Measurements from ENCODE around the gene MERTK.
"Not testable (repeated sequence)": the region's sequence is repeated elsewhere in the genome, so short reads cannot be mapped to it uniquely, and the experiment has no call there.

Gene MERTK

DNA sequence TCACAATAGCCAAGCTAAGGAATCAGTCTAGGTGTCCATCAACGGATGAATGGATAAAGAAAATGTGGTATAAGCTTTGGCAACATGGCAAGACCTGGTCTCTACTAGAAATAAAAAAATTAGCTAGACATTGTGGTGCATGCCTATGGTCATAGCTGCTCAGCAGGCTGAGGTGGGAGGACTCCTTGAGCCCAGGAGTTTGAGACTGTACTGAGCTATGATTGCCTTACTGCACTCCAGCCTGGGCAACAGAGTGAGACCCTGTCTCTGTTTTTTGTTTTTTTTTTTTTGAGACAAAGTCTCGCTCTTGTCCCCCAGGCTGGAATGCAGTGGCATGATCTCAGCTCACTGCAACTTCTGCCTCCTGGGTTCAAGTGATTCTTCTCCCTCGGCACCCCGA, 11.6 kb downstream of the MERTK start:
- H3K36me3 ChIP-seq (ENCODE audit: control insufficient read depth, insufficient read depth, low read length); H3K9me3 ChIP-seq (ENCODE audit: control insufficient read depth, low read length); H3K27ac ChIP-seq (ENCODE audit: insufficient read depth, low read depth, low read length, poor library complexity, severe bottlenecking); H3K27me3 ChIP-seq (ENCODE audit: control insufficient read depth, insufficient read depth, low read length, poor library complexity, severe bottlenecking); H3K4me3 ChIP-seq (ENCODE audit: insufficient read depth, low read depth, low read length): not testable (repeated sequence)
- H3K4me1 ChIP-seq (ENCODE audit: control insufficient read depth, insufficient read depth, low read length): peaks cover 31% of the 10 kb centered on the region
- WGBS, 2 experiments: 93 to 94% methylated on average over 4 of the region's 4 CpGs

DNA sequence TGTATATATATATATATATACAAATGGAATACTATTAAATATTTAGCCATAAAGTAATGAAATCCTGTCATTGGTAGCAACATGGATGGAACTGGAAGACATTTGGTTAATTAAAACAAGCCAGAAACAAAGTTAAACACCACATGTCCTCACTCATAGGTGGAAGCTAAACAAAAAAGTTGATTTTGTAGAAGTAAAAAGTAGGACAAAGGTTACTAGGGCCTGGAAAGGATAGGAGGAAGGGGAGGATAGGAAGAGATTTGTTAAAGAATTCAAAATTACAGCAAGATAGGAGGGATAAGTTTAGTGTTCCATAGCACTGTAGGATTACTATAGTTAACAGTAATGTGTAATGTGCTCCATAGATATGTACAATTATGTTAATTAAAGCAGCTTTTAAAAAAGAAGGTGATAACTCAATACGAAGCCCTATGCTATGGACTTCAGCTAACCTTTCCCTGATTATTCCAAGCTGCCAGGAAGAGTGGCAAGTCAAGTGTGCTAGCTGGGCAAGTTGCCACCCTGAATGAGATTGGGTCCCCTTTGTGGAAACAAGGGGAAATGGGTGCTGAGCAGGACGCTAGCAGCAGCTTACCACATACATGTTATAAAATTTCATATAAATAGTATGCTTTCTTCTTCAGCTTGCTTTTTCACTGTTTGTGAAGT, 12.3 kb downstream of the MERTK start:
- 89 to 98% methylated on average over 1 to 2 of the region's 2 CpGs for WGBS, 2 experiments
- H3K4me1 ChIP-seq (ENCODE audit: control insufficient read depth, insufficient read depth, low read length): peaks cover 28% of the 10 kb centered on the region
- no peaks in the 10 kb centered on the region for H3K27me3 ChIP-seq (ENCODE audit: control insufficient read depth, insufficient read depth, low read length, poor library complexity, severe bottlenecking)
- no peak overlapping the region for H3K4me3 ChIP-seq (ENCODE audit: insufficient read depth, low read depth, low read length)
- no peaks in the 10 kb centered on the region for H3K9me3 ChIP-seq (ENCODE audit: control insufficient read depth, low read length)
- H3K27ac ChIP-seq (ENCODE audit: insufficient read depth, low read depth, low read length, poor library complexity, severe bottlenecking): no peak overlapping the region
- H3K36me3 ChIP-seq (ENCODE audit: control insufficient read depth, insufficient read depth, low read length): no peaks in the 10 kb centered on the region

DNA sequence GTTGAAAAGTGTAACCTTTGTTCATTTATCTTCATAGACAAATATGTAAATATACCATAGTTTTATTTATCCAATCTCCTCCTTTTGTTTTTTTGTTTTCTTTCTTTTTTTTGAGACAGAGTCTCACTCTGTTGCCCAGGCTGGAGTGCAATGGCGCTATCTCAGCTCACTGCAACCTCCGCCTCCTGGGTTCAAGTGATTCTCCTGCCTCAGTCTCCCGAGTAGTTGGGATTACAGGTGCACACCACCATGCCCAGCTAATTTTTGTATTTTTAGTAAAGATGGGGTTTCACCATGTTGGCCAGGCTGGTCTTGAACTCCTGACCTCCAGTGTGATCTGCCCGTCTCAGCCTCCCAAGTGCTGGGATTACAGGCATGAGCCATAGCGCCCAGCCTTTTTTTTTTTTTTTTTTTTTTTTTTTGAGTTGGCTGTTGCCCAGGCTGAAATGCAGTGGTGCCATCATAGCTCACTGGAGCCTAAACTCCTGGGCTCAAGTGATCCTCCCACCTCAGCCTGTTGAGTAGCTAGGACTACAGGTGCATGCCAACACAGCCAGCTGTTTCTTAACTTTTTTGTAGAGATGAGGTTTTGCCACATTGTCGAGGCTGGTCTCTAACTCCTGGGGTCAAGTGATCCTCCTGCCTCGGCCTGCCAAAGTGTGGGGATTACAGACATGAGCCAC, 13.0 kb downstream of the MERTK start:
- H3K4me3 ChIP-seq (ENCODE audit: insufficient read depth, low read depth, low read length); H3K36me3 ChIP-seq (ENCODE audit: control insufficient read depth, insufficient read depth, low read length); H3K9me3 ChIP-seq (ENCODE audit: control insufficient read depth, low read length); H3K27ac ChIP-seq (ENCODE audit: insufficient read depth, low read depth, low read length, poor library complexity, severe bottlenecking); H3K27me3 ChIP-seq (ENCODE audit: control insufficient read depth, insufficient read depth, low read length, poor library complexity, severe bottlenecking): not testable (repeated sequence)
- peaks cover 21% of the 10 kb centered on the region for H3K4me1 ChIP-seq (ENCODE audit: control insufficient read depth, insufficient read depth, low read length)
- WGBS, 2 experiments: 86 to 95% methylated on average over 6 to 7 of the region's 7 CpGs

- Histone ChIP-seq H3K4me3 (ENCODE audit: insufficient read depth, low read depth, low read length) (no peak overlapping the region), H3K27me3 (ENCODE audit: control insufficient read depth, insufficient read depth, low read length, poor library complexity, severe bottlenecking) (no peaks in the 10 kb centered on the region), H3K9me3 (ENCODE audit: control insufficient read depth, low read length) (no peaks in the 10 kb centered on the region), H3K27ac (ENCODE audit: insufficient read depth, low read depth, low read length, poor library complexity, severe bottlenecking) (no peak overlapping the region), H3K4me1 (ENCODE audit: control insufficient read depth, insufficient read depth, low read length) (peaks cover 17% of the 10 kb centered on the region), H3K36me3 (ENCODE audit: control insufficient read depth, insufficient read depth, low read length) (no peaks in the 10 kb centered on the region)
- 88 to 94% methylated on average over 2 of the region's 2 CpGs for WGBS, 2 experiments
These were observed 14.1 kb downstream of the MERTK start for GRCh38 chr2:111912547-111912946.

- H3K36me3 ChIP-seq (ENCODE audit: control insufficient read depth, insufficient read depth, low read length): no peaks in the 10 kb centered on the region
- H3K27me3 ChIP-seq (ENCODE audit: control insufficient read depth, insufficient read depth, low read length, poor library complexity, severe bottlenecking): no peaks in the 10 kb centered on the region
- H3K9me3 ChIP-seq (ENCODE audit: control insufficient read depth, low read length): no peaks in the 10 kb centered on the region
- 68 to 70% methylated on average over 3 of the region's 3 CpGs for WGBS, 2 experiments
- H3K27ac ChIP-seq (ENCODE audit: insufficient read depth, low read depth, low read length, poor library complexity, severe bottlenecking): no peak overlapping the region
- H3K4me3 ChIP-seq (ENCODE audit: insufficient read depth, low read depth, low read length): no peak overlapping the region
- H3K4me1 ChIP-seq (ENCODE audit: control insufficient read depth, insufficient read depth, low read length): no peaks in the 10 kb centered on the region
These were observed 18.7 kb downstream of the MERTK start for GRCh38 chr2:111917106-111917505.

DNA sequence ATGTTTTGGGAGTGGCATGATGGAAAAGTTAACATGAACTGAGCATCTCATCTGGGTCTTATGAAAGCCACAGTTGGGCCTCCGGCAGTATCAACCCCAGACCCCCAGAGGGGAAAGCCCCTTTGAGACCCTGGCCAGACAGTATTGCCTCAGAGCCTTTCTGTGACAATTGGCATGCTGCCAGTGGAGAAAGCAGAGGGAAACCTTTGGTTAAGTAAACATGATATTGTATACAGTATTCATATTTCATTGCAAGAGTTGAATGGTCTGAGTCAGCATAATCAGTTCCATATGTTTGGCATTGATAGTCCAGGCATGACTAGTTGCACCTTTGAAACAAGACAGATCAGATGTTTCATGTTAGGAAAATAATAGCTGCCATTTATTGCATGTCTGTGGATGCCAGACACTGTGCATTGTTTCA, 20.0 kb downstream of the MERTK start:
- Histone ChIP-seq H3K4me1 (ENCODE audit: control insufficient read depth, insufficient read depth, low read length) (no peaks in the 10 kb centered on the region), H3K27me3 (ENCODE audit: control insufficient read depth, insufficient read depth, low read length, poor library complexity, severe bottlenecking) (no peaks in the 10 kb centered on the region), H3K36me3 (ENCODE audit: control insufficient read depth, insufficient read depth, low read length) (no peaks in the 10 kb centered on the region), H3K27ac (ENCODE audit: insufficient read depth, low read depth, low read length, poor library complexity, severe bottlenecking) (no peak overlapping the region), H3K9me3 (ENCODE audit: control insufficient read depth, low read length) (no peaks in the 10 kb centered on the region), H3K4me3 (ENCODE audit: insufficient read depth, low read depth, low read length) (no peak overlapping the region)
- 94 to 96% methylated on average over 1 of the region's 1 CpG for WGBS, 2 experiments

GRCh38 chr2:111919365-111919764, 21.0 kb downstream of the MERTK start:
- H3K27ac ChIP-seq (ENCODE audit: insufficient read depth, low read depth, low read length, poor library complexity, severe bottlenecking): no peak overlapping the region
- no peaks in the 10 kb centered on the region for H3K9me3 ChIP-seq (ENCODE audit: control insufficient read depth, low read length)
- no peaks in the 10 kb centered on the region for H3K27me3 ChIP-seq (ENCODE audit: control insufficient read depth, insufficient read depth, low read length, poor library complexity, severe bottlenecking)
- 67 to 72% methylated on average over 2 of the region's 2 CpGs for WGBS, 2 experiments
- no peaks in the 10 kb centered on the region for H3K36me3 ChIP-seq (ENCODE audit: control insufficient read depth, insufficient read depth, low read length)
- no peak overlapping the region for H3K4me3 ChIP-seq (ENCODE audit: insufficient read depth, low read depth, low read length)
- no peaks in the 10 kb centered on the region for H3K4me1 ChIP-seq (ENCODE audit: control insufficient read depth, insufficient read depth, low read length)

- Histone ChIP-seq H3K36me3 (ENCODE audit: control insufficient read depth, insufficient read depth, low read length) (no peaks in the 10 kb centered on the region), H3K27ac (ENCODE audit: insufficient read depth, low read depth, low read length, poor library complexity, severe bottlenecking) (no peak overlapping the region)
- 95% methylated on average over 8 of the region's 8 CpGs for WGBS, 2 experiments
These were observed 21.6 kb downstream of the MERTK start for GRCh38 chr2:111919794-111920608.

DNA sequence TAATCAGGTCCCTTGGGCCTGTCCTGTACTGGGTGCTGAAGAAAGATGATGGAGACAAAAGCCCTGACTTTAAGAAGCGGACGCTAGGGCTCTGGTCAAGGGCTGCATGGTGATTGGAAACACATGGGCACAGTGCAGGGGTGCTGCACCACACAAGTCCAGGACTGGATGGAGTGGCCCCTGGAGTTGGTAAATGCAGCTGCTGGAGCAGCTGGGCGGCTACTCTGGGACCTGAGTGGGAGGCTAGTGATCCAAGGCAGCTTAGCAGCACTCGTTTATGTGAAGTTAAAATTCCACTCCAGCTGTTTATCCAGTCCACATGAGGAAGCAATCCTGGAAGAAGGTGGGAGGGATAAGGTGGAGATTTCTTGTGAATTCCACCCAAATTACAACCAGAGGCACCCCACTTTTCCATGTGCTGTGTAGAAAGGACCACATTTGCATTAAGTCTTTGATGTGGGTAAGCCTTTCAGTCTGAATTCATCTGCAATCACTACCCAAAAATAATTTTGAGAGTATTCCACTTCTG, 24.9 kb downstream of the MERTK start:
- Histone ChIP-seq H3K36me3 (ENCODE audit: control insufficient read depth, insufficient read depth, low read length) (no peaks in the 10 kb centered on the region), H3K4me1 (ENCODE audit: control insufficient read depth, insufficient read depth, low read length) (no peaks in the 10 kb centered on the region), H3K27me3 (ENCODE audit: control insufficient read depth, insufficient read depth, low read length, poor library complexity, severe bottlenecking) (no peaks in the 10 kb centered on the region), H3K9me3 (ENCODE audit: control insufficient read depth, low read length) (no peaks in the 10 kb centered on the region), H3K4me3 (ENCODE audit: insufficient read depth, low read depth, low read length) (no peak overlapping the region), H3K27ac (ENCODE audit: insufficient read depth, low read depth, low read length, poor library complexity, severe bottlenecking) (no peak overlapping the region)
- WGBS, 2 experiments: 90 to 95% methylated on average over 4 of the region's 4 CpGs

More at GRCh38 chr2:111919794-111920608, 21.6 kb downstream of the MERTK start:
- Histone ChIP-seq H3K4me3 (ENCODE audit: insufficient read depth, low read depth, low read length) (no peak overlapping the region), H3K4me1 (ENCODE audit: control insufficient read depth, insufficient read depth, low read length) (no peaks in the 10 kb centered on the region), H3K27me3 (ENCODE audit: control insufficient read depth, insufficient read depth, low read length, poor library complexity, severe bottlenecking) (no peaks in the 10 kb centered on the region), H3K9me3 (ENCODE audit: control insufficient read depth, low read length) (no peaks in the 10 kb centered on the region)

DNA sequence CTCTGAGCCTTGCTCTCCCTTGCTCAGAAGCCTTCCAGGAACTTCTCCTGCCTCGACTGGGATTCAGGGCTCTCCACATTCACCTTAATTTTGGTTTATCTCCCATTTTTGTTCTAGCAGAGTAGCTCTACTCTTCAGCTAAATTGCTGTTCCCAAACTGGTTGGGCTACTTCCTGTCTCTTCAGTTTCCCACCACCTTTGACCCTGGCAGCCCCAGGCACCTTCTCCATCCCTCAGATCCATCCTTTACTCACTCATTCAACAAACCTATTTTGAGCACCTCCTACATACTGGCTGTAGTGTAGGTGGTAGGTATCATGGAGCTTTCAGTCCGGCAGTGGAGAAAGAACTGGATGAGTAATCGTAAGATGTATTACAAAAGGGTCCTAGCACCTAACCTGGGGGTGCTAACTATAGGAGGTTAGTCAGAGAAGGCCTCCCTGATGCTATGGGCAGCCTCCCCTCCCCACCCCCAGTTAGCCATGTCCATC, 26.3 kb downstream of the MERTK start:
- no peaks in the 10 kb centered on the region for H3K4me1 ChIP-seq (ENCODE audit: control insufficient read depth, insufficient read depth, low read length)
- no peak overlapping the region for H3K27ac ChIP-seq (ENCODE audit: insufficient read depth, low read depth, low read length, poor library complexity, severe bottlenecking)
- H3K36me3 ChIP-seq (ENCODE audit: control insufficient read depth, insufficient read depth, low read length): no peaks in the 10 kb centered on the region
- H3K9me3 ChIP-seq (ENCODE audit: control insufficient read depth, low read length): no peaks in the 10 kb centered on the region
- 94 to 98% methylated on average over 3 of the region's 3 CpGs for WGBS, 2 experiments
- H3K27me3 ChIP-seq (ENCODE audit: control insufficient read depth, insufficient read depth, low read length, poor library complexity, severe bottlenecking): no peaks in the 10 kb centered on the region
- H3K4me3 ChIP-seq (ENCODE audit: insufficient read depth, low read depth, low read length): no peak overlapping the region

Data from ectodermal cell (in vitro differentiated cells).